Subcutaneous adipose tissue (tissue), 4 donors: ENCODE measurements around the gene EYS. TPM values are rescaled to one million over a fixed set of nuclear protein-coding genes. Genes with fewer than 3 reads are reported as not detected.

Experiments
- CTCF ChIP-seq: fragments of 450-650 bp; IDR thresholded peaks from one replicate; pipeline ENCODE4 v1.5.1; 2016; ENCODE audit warnings: low read depth, mild to moderate bottlenecking, control low read depth, antibody characterized with exemption, moderate library complexity
- total RNA-seq, 4 donors: library from RNA; depleted of rRNA; stranded (reverse); fragments of >200 nt; gene quantifications; one replicate each; pipeline ENCODE4 v1.1.0, GENCODE V29; 2016

EYS gene
- total RNA-seq, 4 donors from 2014 or later, result 0.17 to 3.8 (median 0.82) TPM

- no peak for TF ChIP-seq CTCF
These were observed 1084.1 kb downstream of the EYS start for GRCh38 chr6:64622944-64623343.

- no peak for TF ChIP-seq CTCF
These were observed 1104.0 kb downstream of the EYS start for GRCh38 chr6:64602993-64603392.

GRCh38 chr6:64591676-64592036 is 1115.4 kb downstream of the EYS start:
- no peak for TF ChIP-seq CTCF

GRCh38 chr6:64590965-64591675 is 1115.9 kb downstream of the EYS start:
- no peak for TF ChIP-seq CTCF

- no peak for TF ChIP-seq CTCF
These were observed 1117.1 kb downstream of the EYS start for GRCh38 chr6:64589961-64590360.

- TF ChIP-seq CTCF, result no peak
These were observed 1126.7 kb downstream of the EYS start for GRCh38 chr6:64580346-64580745.

- no peak for TF ChIP-seq CTCF
These were observed 1153.7 kb downstream of the EYS start for GRCh38 chr6:64553249-64553786.
